Measurements from ENCODE around the gene CORO1C.

The CORO1C gene

DNA sequence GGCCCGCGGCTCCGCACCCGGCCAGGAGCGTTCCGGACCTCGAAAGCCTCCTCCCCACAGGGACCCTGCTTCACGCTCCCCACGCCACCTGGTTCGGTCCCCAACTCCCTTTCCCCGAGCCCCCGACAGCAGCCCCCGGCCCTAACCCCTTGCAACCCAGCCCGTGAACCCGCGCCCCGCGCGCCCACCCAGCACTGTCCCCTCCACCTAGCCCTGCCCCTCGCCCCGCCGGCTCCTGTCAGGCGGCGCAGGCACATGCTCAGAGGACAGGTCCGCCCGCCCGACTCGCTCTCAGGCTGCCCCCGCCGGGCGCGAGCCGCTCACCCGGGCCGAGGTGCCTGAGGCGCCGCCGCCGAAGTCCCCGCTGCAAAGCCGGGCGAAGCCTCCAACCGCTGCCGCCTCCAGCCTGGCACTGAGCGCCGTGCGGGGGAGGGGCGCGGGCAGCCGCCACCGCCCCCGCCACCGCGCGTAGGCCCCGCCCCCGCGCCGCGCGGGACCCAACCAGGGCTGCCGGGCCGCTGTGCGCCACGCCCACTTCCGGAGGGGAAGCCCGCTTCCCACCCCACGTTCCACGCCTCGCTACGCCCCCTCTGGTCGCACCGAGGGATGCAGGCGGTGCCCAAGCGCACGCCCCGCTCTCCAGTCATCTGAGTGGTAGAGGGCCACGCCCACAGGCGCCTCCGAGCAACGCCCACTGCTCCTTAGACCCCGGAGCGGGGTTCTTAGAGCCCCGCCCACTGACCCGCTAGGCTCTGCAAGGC lies at the start of gene CORO1C:
CORO1C (minus strand) TSS at position 414 of the 761 bp plus-strand sequence. CDS start 30,200 bp downstream, outside the sequence.
- peak within 1 kb of the TSS; percentile 96 for H3K4me3 ChIP-seq (ENCODE audit: low read length)
- TF ChIP-seq, protein P1, sequence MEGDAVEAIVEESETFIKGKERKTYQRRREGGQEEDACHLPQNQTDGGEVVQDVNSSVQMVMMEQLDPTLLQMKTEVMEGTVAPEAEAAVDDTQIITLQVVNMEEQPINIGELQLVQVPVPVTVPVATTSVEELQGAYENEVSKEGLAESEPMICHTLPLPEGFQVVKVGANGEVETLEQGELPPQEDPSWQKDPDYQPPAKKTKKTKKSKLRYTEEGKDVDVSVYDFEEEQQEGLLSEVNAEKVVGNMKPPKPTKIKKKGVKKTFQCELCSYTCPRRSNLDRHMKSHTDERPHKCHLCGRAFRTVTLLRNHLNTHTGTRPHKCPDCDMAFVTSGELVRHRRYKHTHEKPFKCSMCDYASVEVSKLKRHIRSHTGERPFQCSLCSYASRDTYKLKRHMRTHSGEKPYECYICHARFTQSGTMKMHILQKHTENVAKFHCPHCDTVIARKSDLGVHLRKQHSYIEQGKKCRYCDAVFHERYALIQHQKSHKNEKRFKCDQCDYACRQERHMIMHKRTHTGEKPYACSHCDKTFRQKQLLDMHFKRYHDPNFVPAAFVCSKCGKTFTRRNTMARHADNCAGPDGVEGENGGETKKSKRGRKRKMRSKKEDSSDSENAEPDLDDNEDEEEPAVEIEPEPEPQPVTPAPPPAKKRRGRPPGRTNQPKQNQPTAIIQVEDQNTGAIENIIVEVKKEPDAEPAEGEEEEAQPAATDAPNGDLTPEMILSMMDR (conservative IDR thresholded peaks at IDR 0.05; ENCODE audit: low read length), result peak; percentile 71
- peak; percentile 93 for DNase-seq (ENCODE audit: low read depth)

DNA sequence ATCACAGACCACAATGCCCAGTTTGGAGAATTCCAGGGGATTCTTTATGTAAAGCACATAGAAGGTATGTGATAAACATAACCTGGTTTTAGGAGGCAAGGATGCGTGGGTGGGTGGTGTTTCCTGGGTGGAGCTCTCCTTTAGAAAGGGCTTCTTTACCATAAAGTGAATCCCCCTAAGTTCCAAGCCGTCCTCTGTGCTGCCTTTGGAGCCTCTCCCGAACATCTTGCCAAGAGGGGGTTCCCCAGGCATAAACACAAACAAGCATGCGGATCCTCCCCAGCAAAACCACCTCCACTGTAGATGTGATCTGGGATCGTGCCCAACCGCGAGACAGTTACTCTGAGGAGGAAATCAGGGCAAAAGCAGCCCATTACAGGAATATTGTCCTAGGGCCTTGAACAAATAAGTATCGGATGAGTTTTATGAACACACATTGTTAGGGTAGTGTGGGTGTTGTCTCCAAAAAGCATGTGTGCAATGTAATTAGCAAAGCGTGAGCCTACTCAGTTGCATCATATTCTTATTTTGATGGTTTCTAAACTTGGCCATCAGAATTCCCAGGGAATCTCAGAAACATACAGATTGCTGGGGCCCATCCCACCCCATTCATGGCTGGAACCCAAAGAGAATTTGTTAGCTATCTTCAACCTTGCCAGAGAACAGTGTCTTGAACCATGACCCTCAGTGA lies 48.8 kb upstream of the CORO1C start:
- peak; percentile 77 for DNase-seq (ENCODE audit: low read depth)
- no peak overlapping the region for H3K4me3 ChIP-seq (ENCODE audit: low read length)
- TF ChIP-seq, protein P1 (conservative IDR thresholded peaks at IDR 0.05; ENCODE audit: low read length), result no peak

DNA sequence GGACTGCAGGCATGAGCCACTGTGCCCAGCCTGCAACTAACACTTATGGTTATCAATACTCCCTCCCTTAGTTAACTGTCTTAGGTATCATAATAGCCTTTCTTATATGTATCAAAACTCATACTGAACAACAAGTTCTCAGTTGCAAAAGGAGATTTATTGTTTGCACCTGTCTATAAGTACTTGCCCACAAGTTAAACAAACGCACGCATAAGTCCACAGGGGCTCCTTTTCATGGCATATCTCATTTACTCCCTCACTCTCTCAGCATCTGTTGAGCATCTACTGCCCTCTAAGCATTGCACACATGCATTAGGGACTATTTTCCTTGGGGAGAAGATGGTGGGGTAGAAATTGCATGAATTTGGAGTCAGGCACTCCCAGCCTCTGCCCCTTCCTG lies 46.7 kb upstream of the CORO1C start:
- DNase-seq (ENCODE audit: low read depth), result no peak
- no peak overlapping the region for H3K4me3 ChIP-seq (ENCODE audit: low read length)
- TF ChIP-seq, protein P1 (conservative IDR thresholded peaks at IDR 0.05; ENCODE audit: low read length), result no peak

DNA sequence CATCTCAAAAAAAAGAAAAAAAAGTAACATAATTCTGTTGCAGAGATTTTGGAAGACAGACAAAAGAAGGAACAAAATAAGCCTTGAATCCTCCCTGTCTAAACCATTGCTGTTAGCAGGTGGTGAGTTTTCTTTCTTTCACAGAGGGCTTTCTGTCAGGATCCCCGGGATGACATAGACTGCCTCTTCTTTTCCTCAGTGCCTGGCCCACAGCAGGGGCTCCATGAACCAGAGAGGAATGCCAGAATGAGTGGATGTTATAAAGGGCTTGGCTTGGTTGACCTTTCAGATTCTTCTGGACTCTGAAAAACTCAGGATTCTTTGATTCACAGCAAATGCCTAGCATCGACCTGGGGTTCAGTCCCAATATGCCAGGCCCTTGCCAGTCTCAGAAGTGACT lies 45.8 kb upstream of the CORO1C start:
- H3K4me3 ChIP-seq (ENCODE audit: low read length), result no peak overlapping the region
- TF ChIP-seq, protein P1 (conservative IDR thresholded peaks at IDR 0.05; ENCODE audit: low read length), result no peak
- DNase-seq (ENCODE audit: low read depth), result no peak

DNA sequence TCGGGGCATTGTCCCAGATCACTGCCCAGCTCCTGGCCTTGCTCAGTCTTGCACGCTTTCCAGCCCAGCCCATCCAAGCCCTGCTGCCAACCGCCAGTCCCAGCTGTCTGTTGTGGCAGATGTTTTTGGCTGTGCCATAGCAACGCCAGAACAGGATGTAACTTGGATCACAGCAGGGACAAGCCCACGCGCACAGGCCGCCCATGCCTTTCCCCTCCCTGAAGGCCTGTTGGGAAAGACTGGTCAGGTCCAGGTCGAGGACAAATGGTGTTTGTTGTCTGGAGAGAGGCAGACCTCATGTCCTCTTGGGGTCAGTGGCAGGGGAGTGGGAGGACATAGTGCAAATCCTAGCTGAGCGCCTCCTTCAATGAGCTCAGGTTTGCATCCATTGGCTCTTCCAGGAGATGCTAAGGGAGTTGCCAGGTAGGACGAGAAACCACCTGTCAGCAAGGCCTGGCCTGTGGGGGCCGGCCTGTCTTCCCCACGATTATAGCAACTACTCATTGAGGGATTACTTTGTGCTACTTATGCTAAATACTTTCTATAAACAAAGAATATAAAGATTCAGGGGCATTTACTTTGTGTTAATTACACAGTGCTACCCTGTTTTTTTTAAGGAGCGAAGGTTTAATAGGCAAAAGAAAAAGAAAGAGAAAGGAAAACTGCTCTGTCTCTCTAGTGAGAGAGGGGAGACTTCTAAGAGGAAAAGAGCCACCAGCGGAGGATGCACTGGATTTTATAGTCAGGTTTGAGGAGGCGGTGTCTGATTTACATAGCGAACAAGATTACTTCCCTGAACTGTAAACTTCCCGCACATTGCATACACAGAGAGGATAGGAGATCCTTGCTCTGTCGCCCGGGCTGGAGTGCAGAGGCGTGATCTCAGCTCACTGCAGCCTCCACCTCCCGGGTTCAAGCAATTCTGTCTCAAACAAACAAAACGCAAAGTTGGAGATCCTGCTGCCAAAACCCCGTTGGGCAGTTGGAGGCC lies 42.8 kb upstream of the CORO1C start:
- TF ChIP-seq, protein P1 (conservative IDR thresholded peaks at IDR 0.05; ENCODE audit: low read length), result no peak
- DNase-seq (ENCODE audit: low read depth), result peak; percentile 90

DNA sequence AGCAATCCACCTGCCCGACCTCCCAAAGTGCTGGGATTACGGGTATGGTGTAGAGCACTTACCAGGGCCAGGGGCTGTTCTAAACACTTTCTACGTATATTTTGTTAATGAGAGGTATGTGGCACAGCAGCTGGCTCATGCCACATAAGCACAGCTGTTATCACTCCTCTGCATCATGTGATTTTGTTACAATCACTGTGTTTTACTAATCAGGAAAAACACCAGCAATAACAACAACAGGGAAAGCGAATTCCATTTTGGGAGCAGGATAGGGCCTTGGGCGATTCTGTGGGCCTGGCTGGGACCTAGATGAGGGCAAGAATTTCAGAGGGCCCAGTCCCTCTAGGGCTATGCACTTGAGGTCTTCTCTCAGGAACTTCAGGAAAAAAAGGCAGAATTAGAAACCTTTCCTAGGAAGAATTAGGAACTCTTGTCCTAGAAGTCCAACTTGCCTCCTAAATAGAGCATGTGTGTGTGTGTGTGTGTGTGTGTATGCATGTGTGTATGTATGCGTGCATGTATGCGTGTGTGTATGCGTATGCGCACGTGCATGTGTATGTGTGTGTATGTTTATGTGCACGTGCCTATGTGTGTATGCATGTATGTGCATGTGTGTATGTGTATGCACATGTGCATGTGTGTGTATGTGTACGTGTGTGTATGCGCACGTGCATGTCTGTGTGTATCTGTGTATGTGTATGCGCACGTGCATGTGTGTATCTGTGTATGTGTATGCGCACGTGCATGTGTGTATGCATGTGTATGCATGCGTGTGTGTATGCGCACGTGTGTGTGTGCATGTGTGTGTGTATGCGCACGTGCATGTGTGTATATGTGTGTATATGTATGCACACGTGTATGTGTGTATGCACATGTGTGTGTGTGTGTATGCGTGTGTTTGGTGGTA lies 41.8 kb upstream of the CORO1C start:
- TF ChIP-seq, protein P1 (conservative IDR thresholded peaks at IDR 0.05; ENCODE audit: low read length), result no peak
- no peak overlapping the region for H3K4me3 ChIP-seq (ENCODE audit: low read length)
- no peak for DNase-seq (ENCODE audit: low read depth)

More for the DNA sequence above, 42.8 kb upstream of the CORO1C start:
- no peak overlapping the region for H3K4me3 ChIP-seq (ENCODE audit: low read length)
